Cardiac muscle cell (in vitro differentiated cells and primary cell): ENCODE measurements around the gene SMAD4. TPM values are rescaled to one million over a fixed set of nuclear protein-coding genes. Genes with fewer than 3 reads are reported as not detected.

Experiments
- DNase-seq, 2 donors: peaks; one replicate each; pipeline versions ENCODE4 v3.0.0 to v3.0.0-alpha.2; 2010 to 2017; ENCODE audit warnings: low read depth in 1 of 2, low spot score in 1 of 2
- H3K27ac ChIP-seq: fragments of 200-600 bp; sonication (generic); 2 replicates; pipeline ENCODE4 v1.5.1; 2016
- H3K27me3 ChIP-seq: fragments of 200-600 bp; sonication (generic); 2 replicates; pipeline ENCODE4 v1.6.0; 2016; ENCODE audit warnings: control low read depth
- H3K36me3 ChIP-seq: fragments of 200-600 bp; sonication (generic); 2 replicates; pipeline ENCODE4 v1.5.1; 2016; ENCODE audit warnings: control low read depth
- H3K4me1 ChIP-seq: fragments of 200-600 bp; sonication (generic); 2 replicates; pipeline ENCODE4 v1.8.1; 2017; ENCODE audit warnings: low read depth, mild to moderate bottlenecking, mixed run types
- H3K4me3 ChIP-seq: fragments of 200-600 bp; sonication (generic); 2 replicates; pipeline ENCODE4 v1.5.1; 2016; ENCODE audit warnings: mild to moderate bottlenecking
- H3K9me3 ChIP-seq: fragments of 200-600 bp; sonication (generic); 2 replicates; pipeline ENCODE4 v1.5.1; 2017; ENCODE audit warnings: low read depth, mild to moderate bottlenecking, control low read depth
- polyA plus RNA-seq: library from polyadenylated mRNA; unstranded; fragments of >200 nt; fragmentation: Nextera tagmentation; extraction: Ambion mirVana; gene quantifications from 2 replicates; pipeline ENCODE4 v1.2.1, GENCODE V29; 2016
- total RNA-seq: library from RNA; depleted of rRNA; stranded (reverse); fragments of >200 nt; gene quantifications from 2 replicates; pipeline ENCODE4 v1.2.3, GENCODE V29; 2016
- TF ChIP-seq, protein P1 (sequence below): IDR thresholded peaks from 2 replicates; pipeline ENCODE4 v1.5.1; 2012; ENCODE audit warnings: low read depth, mild to moderate bottlenecking, low read length

Gene SMAD4
- total and polyA plus RNA-seq, 2 experiments from 2014 or later = 72.4 to 75.5 TPM

DNA sequence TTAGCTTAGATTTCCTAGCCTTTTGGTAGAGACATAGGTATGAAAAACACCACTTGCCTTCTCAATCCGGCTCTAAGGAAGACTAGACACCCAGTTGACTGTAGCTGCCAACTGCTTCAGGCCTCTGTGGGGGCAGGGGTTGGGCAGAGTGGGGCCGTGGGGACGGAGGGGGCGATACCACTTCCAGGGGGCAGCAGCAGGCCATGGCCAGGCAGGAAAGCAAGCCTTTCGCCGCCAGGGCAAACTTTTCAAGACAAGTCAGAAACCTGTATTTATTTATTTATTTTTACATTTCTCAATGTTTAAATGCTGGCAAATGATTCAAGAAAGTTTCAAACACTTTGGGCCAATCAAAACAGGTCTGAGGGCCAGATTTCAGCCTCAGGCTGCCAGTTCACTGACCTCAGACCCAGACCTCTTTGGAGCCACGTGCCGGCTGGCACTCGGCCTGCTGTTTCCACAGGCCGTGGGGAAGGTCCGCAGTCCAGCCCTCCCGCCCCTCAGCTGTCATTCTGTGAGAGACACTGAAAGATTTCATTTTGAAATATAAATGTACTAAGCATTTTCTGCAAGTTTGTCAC lies 103.7 kb downstream of the SMAD4 start:
- DNase-seq = peak in 1 of 2 donors; percentile 18
- Histone ChIP-seq H3K4me3 (no peak overlapping the region), H3K27ac (no peak overlapping the region), H3K4me1 (no peaks in the 10 kb centered on the region), H3K9me3 (no peaks in the 10 kb centered on the region), H3K27me3 (no peaks in the 10 kb centered on the region), H3K36me3 (no peaks in the 10 kb centered on the region)
- TF ChIP-seq, protein P1, sequence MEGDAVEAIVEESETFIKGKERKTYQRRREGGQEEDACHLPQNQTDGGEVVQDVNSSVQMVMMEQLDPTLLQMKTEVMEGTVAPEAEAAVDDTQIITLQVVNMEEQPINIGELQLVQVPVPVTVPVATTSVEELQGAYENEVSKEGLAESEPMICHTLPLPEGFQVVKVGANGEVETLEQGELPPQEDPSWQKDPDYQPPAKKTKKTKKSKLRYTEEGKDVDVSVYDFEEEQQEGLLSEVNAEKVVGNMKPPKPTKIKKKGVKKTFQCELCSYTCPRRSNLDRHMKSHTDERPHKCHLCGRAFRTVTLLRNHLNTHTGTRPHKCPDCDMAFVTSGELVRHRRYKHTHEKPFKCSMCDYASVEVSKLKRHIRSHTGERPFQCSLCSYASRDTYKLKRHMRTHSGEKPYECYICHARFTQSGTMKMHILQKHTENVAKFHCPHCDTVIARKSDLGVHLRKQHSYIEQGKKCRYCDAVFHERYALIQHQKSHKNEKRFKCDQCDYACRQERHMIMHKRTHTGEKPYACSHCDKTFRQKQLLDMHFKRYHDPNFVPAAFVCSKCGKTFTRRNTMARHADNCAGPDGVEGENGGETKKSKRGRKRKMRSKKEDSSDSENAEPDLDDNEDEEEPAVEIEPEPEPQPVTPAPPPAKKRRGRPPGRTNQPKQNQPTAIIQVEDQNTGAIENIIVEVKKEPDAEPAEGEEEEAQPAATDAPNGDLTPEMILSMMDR = no peak

Other genes starting within 250 kb of the SMAD4 start
- gene MRO, start 210.2 kb upstream of the SMAD4 start, total RNA-seq = not detected in 2 replicates
- gene MRO, start 210.2 kb upstream of the SMAD4 start, polyA plus RNA-seq = 1.3 TPM in 1 of 2 replicates, not detected in the other
- 33.4 and 47.3 TPM in 2 replicates for gene ME2, start 151.1 kb upstream of the SMAD4 start, total RNA-seq
- gene ME2, start 151.1 kb upstream of the SMAD4 start, polyA plus RNA-seq = 33.9 and 46.7 TPM in 2 replicates
- 5.6 and 5.8 TPM in 2 replicates for gene ELAC1, start 62.2 kb upstream of the SMAD4 start, total RNA-seq
- 9.6 and 12.1 TPM in 2 replicates for gene ELAC1, start 62.2 kb upstream of the SMAD4 start, polyA plus RNA-seq
- 32.4 and 41.3 TPM in 2 replicates for gene MEX3C, start 167.5 kb downstream of the SMAD4 start, total RNA-seq
- 14.4 and 23.0 TPM in 2 replicates for gene MEX3C, start 167.5 kb downstream of the SMAD4 start, polyA plus RNA-seq